Prostate gland (tissue), 2 donors: Measurements from ENCODE around the gene ITPR2.

Experiments
- CTCF ChIP-seq, 4 experiments: fragments of 200-600 bp in 2 of 4; fragments of 450-650 bp in 2 of 4; sonication (generic) in 2 of 4; IDR thresholded peaks; 1 replicate in 3 of 4; 2 replicates in 1 of 4; pipeline ENCODE4 v1.5.1; 2016 to 2019; ENCODE audit warnings: antibody characterized with exemption in 4 of 4, mild to moderate bottlenecking in 2 of 4, moderate library complexity in 2 of 4
- POLR2A ChIP-seq: fragments of 450-650 bp; IDR thresholded peaks from one replicate; pipeline ENCODE4 v1.6.1; 2016; ENCODE audit warnings: antibody characterized with exemption, mild to moderate bottlenecking

- TF ChIP-seq POLR2A (no peak), CTCF (IDR thresholded peaks at IDR 0.05) (no peak)
These were observed 82.3 kb downstream of the ITPR2 start for GRCh38 chr12:26750531-26751175.
